Right lobe of liver (tissue), 4 donors: Measurements from ENCODE around the gene PCDHGB1.

Source experiments
- POLR2A ChIP-seq: fragments of 450-650 bp; IDR thresholded peaks from one replicate; pipeline ENCODE4 v1.6.1; 2017; ENCODE audit warnings: antibody characterized with exemption, mild to moderate bottlenecking
- TF ChIP-seq, protein P1 (sequence below), 4 donors: fragments of 200-600 bp in 3 of 4; fragments of 450-650 bp in 1 of 4; IDR thresholded peaks; one replicate each; pipeline versions ENCODE4 v1.5.1 to v1.8.0; 2016 to 2022; ENCODE audit warnings: antibody characterized with exemption in 4 of 4, mild to moderate bottlenecking in 2 of 4
- donor health status: DM: no; HTN: no; CAD: no.
- donor health status: DM: no; HTN: no; CAD: no.
- donor health status: DM: no; HTN: yes; CAD: no.

DNA sequence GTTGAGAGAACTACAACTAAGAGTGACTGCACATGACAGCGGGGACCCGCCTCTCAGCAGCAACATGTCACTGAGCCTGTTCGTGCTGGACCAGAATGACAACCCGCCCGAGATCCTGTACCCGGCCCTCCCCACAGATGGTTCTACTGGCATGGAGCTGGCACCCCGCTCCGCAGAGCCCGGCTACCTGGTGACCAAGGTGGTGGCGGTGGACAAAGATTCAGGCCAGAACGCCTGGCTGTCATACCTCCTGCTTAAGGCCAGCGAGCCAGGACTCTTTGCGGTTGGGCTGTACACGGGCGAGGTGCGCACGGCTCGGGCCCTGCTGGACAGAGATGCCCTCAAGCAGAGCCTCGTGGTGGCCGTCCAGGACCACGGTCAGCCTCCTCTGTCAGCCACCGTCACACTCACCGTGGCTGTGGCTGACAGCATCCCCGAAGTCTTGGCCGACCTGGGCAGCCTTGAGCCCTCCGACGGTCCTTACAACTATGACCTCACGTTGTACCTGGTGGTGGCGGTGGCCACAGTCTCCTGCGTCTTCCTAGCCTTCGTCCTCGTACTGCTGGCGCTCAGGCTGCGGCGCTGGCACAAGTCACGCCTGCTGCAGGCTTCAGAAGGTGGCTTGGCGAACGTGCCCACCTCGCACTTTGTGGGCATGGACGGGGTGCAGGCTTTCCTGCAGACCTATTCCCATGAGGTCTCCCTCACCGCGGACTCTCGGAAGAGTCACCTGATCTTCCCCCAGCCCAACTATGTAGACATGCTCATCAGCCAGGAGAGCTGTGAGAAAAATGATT lies 34.8 kb downstream of the PCDHGB1 start:
- TF ChIP-seq, protein P1, sequence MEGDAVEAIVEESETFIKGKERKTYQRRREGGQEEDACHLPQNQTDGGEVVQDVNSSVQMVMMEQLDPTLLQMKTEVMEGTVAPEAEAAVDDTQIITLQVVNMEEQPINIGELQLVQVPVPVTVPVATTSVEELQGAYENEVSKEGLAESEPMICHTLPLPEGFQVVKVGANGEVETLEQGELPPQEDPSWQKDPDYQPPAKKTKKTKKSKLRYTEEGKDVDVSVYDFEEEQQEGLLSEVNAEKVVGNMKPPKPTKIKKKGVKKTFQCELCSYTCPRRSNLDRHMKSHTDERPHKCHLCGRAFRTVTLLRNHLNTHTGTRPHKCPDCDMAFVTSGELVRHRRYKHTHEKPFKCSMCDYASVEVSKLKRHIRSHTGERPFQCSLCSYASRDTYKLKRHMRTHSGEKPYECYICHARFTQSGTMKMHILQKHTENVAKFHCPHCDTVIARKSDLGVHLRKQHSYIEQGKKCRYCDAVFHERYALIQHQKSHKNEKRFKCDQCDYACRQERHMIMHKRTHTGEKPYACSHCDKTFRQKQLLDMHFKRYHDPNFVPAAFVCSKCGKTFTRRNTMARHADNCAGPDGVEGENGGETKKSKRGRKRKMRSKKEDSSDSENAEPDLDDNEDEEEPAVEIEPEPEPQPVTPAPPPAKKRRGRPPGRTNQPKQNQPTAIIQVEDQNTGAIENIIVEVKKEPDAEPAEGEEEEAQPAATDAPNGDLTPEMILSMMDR (IDR thresholded peaks at IDR 0.05), result no peak
- no peak for TF ChIP-seq POLR2A
